GM23338 (cell line): ENCODE results near the gene SERPINA3. TPM values are rescaled to one million over a fixed set of nuclear protein-coding genes. Genes with fewer than 3 reads are reported as not detected.

Experiments
- ATAC-seq: fragments of 200-7000 bp; cut with Tn5 transposase; 3 replicates; pipeline ENCODE4 v1.9.1; 2020
- DNase-seq: peaks from one replicate; pipeline ENCODE4 v3.0.0-alpha.2; 2015; ENCODE audit warnings: low spot score
- H2AFZ ChIP-seq: fragments of 200-600 bp; sonication (generic); 2 replicates; pipeline ENCODE4 v1.8.0; 2016; ENCODE audit warnings: antibody characterized with exemption, mild to moderate bottlenecking, moderate library complexity
- H3F3A ChIP-seq: fragments of 200-600 bp; sonication (generic); replicated peaks from 2 replicates; pipeline ENCODE4 v1.8.0; 2017; ENCODE audit warnings: antibody characterized with exemption, mixed run types, low read depth
- H3K27ac ChIP-seq: fragments of 200-600 bp; sonication (generic); 2 replicates; pipeline ENCODE4 v1.6.1; 2016; ENCODE audit warnings: low read depth
- H3K27me3 ChIP-seq: fragments of 200-600 bp; sonication (generic); 2 replicates; pipeline ENCODE4 v1.8.0; 2016; ENCODE audit warnings: mild to moderate bottlenecking, mixed run types, moderate library complexity; ENCODE audit not compliant: insufficient read depth
- H3K36me3 ChIP-seq: fragments of 200-600 bp; sonication (generic); 2 replicates; pipeline ENCODE4 v1.8.0; 2016; ENCODE audit warnings: mild to moderate bottlenecking; ENCODE audit not compliant: insufficient read depth
- H3K4me1 ChIP-seq: fragments of 200-600 bp; sonication (generic); 2 replicates; pipeline ENCODE4 v1.8.0; 2016; ENCODE audit warnings: mild to moderate bottlenecking, moderate library complexity; ENCODE audit not compliant: insufficient read depth
- H3K4me2 ChIP-seq: fragments of 200-600 bp; sonication (generic); 2 replicates; pipeline ENCODE4 v1.7.1; 2017; ENCODE audit warnings: mixed run types
- H3K4me3 ChIP-seq: fragments of 200-600 bp; sonication (generic); 2 replicates; pipeline ENCODE4 v1.6.1; 2016; ENCODE audit warnings: mixed run types
- H3K79me2 ChIP-seq: fragments of 200-600 bp; sonication (generic); replicated peaks from 2 replicates; pipeline ENCODE4 v1.8.0; 2017; ENCODE audit warnings: mild to moderate bottlenecking; ENCODE audit not compliant: insufficient read depth
- H3K9me2 ChIP-seq: fragments of 200-600 bp; sonication (generic); 2 replicates; pipeline ENCODE4 v1.8.0; 2017; ENCODE audit not compliant: insufficient read depth
- H4K20me1 ChIP-seq: fragments of 200-600 bp; sonication (generic); replicated peaks from 2 replicates; pipeline ENCODE4 v1.8.0; 2017; ENCODE audit warnings: mild to moderate bottlenecking; ENCODE audit not compliant: insufficient read depth
- H3K27ac Mint-ChIP-seq: 2 replicates; pipeline ENCODE4 v1.8.0; 2020; ENCODE audit warnings: inconsistent platforms, mild to moderate bottlenecking, moderate library complexity, mixed read lengths
- H3K27me3 Mint-ChIP-seq: 3 replicates; pipeline ENCODE4 v1.8.0; 2022; ENCODE audit warnings: low read depth, mild to moderate bottlenecking, moderate library complexity, mixed read lengths, inconsistent platforms; ENCODE audit not compliant: insufficient read depth, poor library complexity
- H3K36me3 Mint-ChIP-seq: 3 replicates; pipeline ENCODE4 v1.8.0; 2021; ENCODE audit warnings: low read depth, mild to moderate bottlenecking, inconsistent platforms, moderate library complexity, mixed read lengths
- H3K4me1 Mint-ChIP-seq: 3 replicates; pipeline ENCODE4 v1.8.0; 2020; ENCODE audit warnings: mild to moderate bottlenecking, inconsistent platforms, mixed read lengths
- H3K4me3 Mint-ChIP-seq: 3 replicates; pipeline ENCODE4 v1.8.0; 2021; ENCODE audit warnings: moderate library complexity, mild to moderate bottlenecking, inconsistent platforms, mixed read lengths
- H3K9me3 Mint-ChIP-seq: 3 replicates; pipeline ENCODE4 v1.8.0; 2020; ENCODE audit warnings: moderate library complexity, mild to moderate bottlenecking, inconsistent platforms, mixed read lengths
- CREB1 ChIP-seq: fragments of 250-450 bp; sonication (Bioruptor Pico); IDR thresholded peaks from 2 replicates; pipeline ENCODE4 v1.5.0; 2020; ENCODE audit warnings: low read depth, mild to moderate bottlenecking, moderate library complexity
- CTCF ChIP-seq, 2 experiments: fragments of 200-600 bp in 1 of 2; sonication (generic) in 1 of 2; conservative IDR thresholded peaks; 2 replicates each; pipeline versions ENCODE4 v1.5.1 to v1.6.1; 2016 to 2017; ENCODE audit warnings: antibody characterized with exemption in 2 of 2, low read depth in 2 of 2, mild to moderate bottlenecking in 2 of 2, moderate library complexity in 1 of 2
- ETS1 ChIP-seq: IDR thresholded peaks from 2 replicates; pipeline ENCODE4 v1.6.1; 2016; ENCODE audit warnings: antibody characterized with exemption
- EZH2 ChIP-seq: fragments of 200-600 bp; sonication (generic); IDR thresholded peaks from one replicate; pipeline ENCODE4 v1.8.0; 2017; ENCODE audit warnings: antibody characterized with exemption, mild to moderate bottlenecking, low read depth; ENCODE audit not compliant: unreplicated experiment
- EZH2phosphoT487 ChIP-seq: fragments of 200-600 bp; sonication (generic); IDR thresholded peaks from one replicate; pipeline ENCODE4 v1.8.1; 2018; ENCODE audit warnings: antibody characterized with exemption; ENCODE audit not compliant: unreplicated experiment
- JUNB ChIP-seq: IDR thresholded peaks from one replicate; pipeline ENCODE4 v1.6.1; 2016; ENCODE audit warnings: antibody characterized with exemption; ENCODE audit not compliant: unreplicated experiment
- NANOG ChIP-seq: IDR thresholded peaks from 2 replicates; pipeline ENCODE4 v1.6.1; 2016; ENCODE audit warnings: antibody characterized with exemption, borderline replicate concordance
- POLR2AphosphoS5 ChIP-seq: IDR thresholded peaks from 2 replicates; pipeline ENCODE4 v1.6.1; 2016; ENCODE audit warnings: antibody characterized with exemption, low read depth
- REST ChIP-seq: IDR thresholded peaks from one replicate; pipeline ENCODE4 v1.6.1; 2018; ENCODE audit warnings: antibody characterized with exemption; ENCODE audit not compliant: unreplicated experiment
- STAT1 ChIP-seq: IDR thresholded peaks from one replicate; pipeline ENCODE4 v1.6.1; 2016; ENCODE audit warnings: antibody characterized with exemption; ENCODE audit not compliant: unreplicated experiment
- ZNF114 ChIP-seq: fragments of 250-450 bp; sonication (Bioruptor Pico); IDR thresholded peaks from 2 replicates; pipeline ENCODE4 v1.5.0; 2020; ENCODE audit warnings: mild to moderate bottlenecking, moderate library complexity
- ZNF331 ChIP-seq: fragments of 250-450 bp; sonication (Bioruptor Pico); IDR thresholded peaks from 2 replicates; pipeline ENCODE4 v1.5.0; 2020; ENCODE audit warnings: low read depth, mild to moderate bottlenecking, moderate library complexity
- ZNF462 ChIP-seq: fragments of 250-450 bp; sonication (Bioruptor Pico); IDR thresholded peaks from 2 replicates; pipeline ENCODE4 v1.5.0; 2020; ENCODE audit warnings: mild to moderate bottlenecking, moderate library complexity
- polyA plus RNA-seq: library from polyadenylated mRNA; unstranded; fragments of >200 nt; fragmentation: Nextera tagmentation; extraction: Ambion mirVana; gene quantifications from 2 replicates; pipeline ENCODE4 v1.2.1, GENCODE V29; 2016
- total RNA-seq: library from RNA; depleted of rRNA; stranded (reverse); fragments of >200 nt; shearing (Covaris generic); gene quantifications from 2 replicates; pipeline ENCODE4 v1.2.3, GENCODE V29; 2014

The SERPINA3 gene
- total and polyA plus RNA-seq, 2 experiments from 2014 or later: not detected

- H3K27me3 Mint-ChIP-seq: peaks cover 8% of the 10 kb centered on the region
- no peaks in the 10 kb centered on the region for H3K79me2 ChIP-seq
- ATAC-seq (no peak), DNase-seq (no peak)
- no peaks in the 10 kb centered on the region for H3K27me3 ChIP-seq
- H3K4me2 ChIP-seq: no peak overlapping the region
- no peak overlapping the region for H3K4me3 Mint-ChIP-seq
- no peak overlapping the region for H2AFZ ChIP-seq
- H3K4me3 ChIP-seq: no peak overlapping the region
- peaks cover 13% of the 10 kb centered on the region for H3K4me1 Mint-ChIP-seq
- no peaks in the 10 kb centered on the region for H4K20me1 ChIP-seq
- H3F3A ChIP-seq: no peaks in the 10 kb centered on the region
- no peak overlapping the region for H3K27ac ChIP-seq
- peaks cover 9% of the 10 kb centered on the region for H3K9me3 Mint-ChIP-seq
- H3K27ac Mint-ChIP-seq: no peak overlapping the region
- H3K36me3 Mint-ChIP-seq: peaks cover 3% of the 10 kb centered on the region; the same call in 2 of the 3 replicates
- H3K4me1 ChIP-seq: no peaks in the 10 kb centered on the region
- no peaks in the 10 kb centered on the region for H3K9me2 ChIP-seq
- TF ChIP-seq STAT1 (no peak), EZH2phosphoT487 (no peak), CTCF (conservative IDR thresholded peaks at IDR 0.05; ENCODE audit: low read depth in 2 of 2) (no peak), JUNB (no peak), CREB1 (CRISPR knock-in tag) (no peak), NANOG (no peak), POLR2AphosphoS5 (no peak), ETS1 (no peak), ZNF462 (CRISPR knock-in tag) (no peak), ZNF114 (CRISPR knock-in tag) (no peak), ZNF331 (CRISPR knock-in tag) (no peak), EZH2 (no peak), REST (no peak)
- H3K36me3 ChIP-seq: no peaks in the 10 kb centered on the region
These were observed 15.8 kb upstream of the SERPINA3 start for GRCh38 chr14:94596361-94596760.
